GM12891 (cell line): Measurements from ENCODE around the gene CDH15.

Experiments used
- POLR2A ChIP-seq: IDR thresholded peaks from 2 replicates; pipeline ENCODE4 v1.6.1; 2011; ENCODE audit warnings: low read depth, low read length, control low read depth
- POLR2AphosphoS5 ChIP-seq: IDR thresholded peaks from 2 replicates; pipeline ENCODE4 v1.6.1; 2011; ENCODE audit warnings: low read depth, low read length, control low read depth
- TAF1 ChIP-seq: IDR thresholded peaks from 2 replicates; pipeline ENCODE4 v1.6.1; 2011; ENCODE audit warnings: low read depth, low read length, control low read depth

DNA sequence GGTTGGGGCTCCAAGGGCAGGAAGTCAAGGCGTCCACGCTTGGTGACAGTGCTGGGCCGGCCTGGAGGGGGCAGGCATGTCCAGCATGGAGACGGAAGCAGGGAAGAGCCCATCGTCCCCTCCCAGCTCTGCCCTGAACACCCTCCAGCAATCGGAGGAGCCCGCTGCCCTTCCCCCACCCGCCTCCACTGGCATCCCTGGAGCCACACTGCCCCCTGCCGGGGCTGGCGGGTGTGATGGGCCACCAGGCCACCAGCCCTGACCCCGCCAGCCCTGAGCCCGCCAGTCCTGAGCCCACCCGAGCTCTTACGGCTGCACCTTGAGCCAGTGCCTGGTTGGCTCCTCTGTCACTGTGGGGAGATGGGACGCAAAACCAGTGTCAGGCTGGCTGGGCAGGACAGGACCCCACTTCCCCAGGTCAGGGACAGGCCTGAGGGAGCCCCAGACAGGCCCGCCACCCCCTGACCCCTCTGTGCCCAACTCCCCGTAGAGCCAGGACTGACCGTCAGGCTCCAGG is 4.1 kb upstream of the CDH15 start:
- TF ChIP-seq TAF1 (no peak), POLR2A (no peak), POLR2AphosphoS5 (no peak)
